ENCODE results near the gene TNS4. TPM values are rescaled to one million over a fixed set of nuclear protein-coding genes. Genes with fewer than 3 reads are reported as not detected.

The TNS4 gene
- total and polyA plus RNA-seq, 7 donors, result 0.04 to 0.06 TPM; not detected in 5

- 47 to 51% (median 51%) methylated on average over 6 of the region's 6 CpGs for WGBS, 3 donors
- no peak overlapping the region for H3K4me3 ChIP-seq
- no peak overlapping the region for H3K27ac ChIP-seq
- TF ChIP-seq, protein P1, sequence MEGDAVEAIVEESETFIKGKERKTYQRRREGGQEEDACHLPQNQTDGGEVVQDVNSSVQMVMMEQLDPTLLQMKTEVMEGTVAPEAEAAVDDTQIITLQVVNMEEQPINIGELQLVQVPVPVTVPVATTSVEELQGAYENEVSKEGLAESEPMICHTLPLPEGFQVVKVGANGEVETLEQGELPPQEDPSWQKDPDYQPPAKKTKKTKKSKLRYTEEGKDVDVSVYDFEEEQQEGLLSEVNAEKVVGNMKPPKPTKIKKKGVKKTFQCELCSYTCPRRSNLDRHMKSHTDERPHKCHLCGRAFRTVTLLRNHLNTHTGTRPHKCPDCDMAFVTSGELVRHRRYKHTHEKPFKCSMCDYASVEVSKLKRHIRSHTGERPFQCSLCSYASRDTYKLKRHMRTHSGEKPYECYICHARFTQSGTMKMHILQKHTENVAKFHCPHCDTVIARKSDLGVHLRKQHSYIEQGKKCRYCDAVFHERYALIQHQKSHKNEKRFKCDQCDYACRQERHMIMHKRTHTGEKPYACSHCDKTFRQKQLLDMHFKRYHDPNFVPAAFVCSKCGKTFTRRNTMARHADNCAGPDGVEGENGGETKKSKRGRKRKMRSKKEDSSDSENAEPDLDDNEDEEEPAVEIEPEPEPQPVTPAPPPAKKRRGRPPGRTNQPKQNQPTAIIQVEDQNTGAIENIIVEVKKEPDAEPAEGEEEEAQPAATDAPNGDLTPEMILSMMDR (IDR thresholded peaks at IDR 0.05), result no peak
- H3K27me3 ChIP-seq (ENCODE audit: insufficient read depth in 3 of 3, low read length in 2 of 3), result no peaks in the 10 kb centered on the region
- intact Hi-C loops (cut with DNase I), result loop anchor here (2.0 to 10.0 kb wide), 7 partner anchors 90 to 228 kb away; partner anchors contain the start of genes IGFBP4 (in 2 of the 2) and RARA (in 1 of the 2)
- H3K4me1 ChIP-seq, result peaks cover 17% of the 10 kb centered on the region
- H3K9me3 ChIP-seq, result no peaks in the 10 kb centered on the region
- ATAC-seq (peak in 1 of 4 donors; percentile 6), DNase-seq (no peak)
- H3K36me3 ChIP-seq (ENCODE audit: insufficient read depth in 1 of 2, low read depth in 1 of 2), result no peaks in the 10 kb centered on the region
Measured at GRCh38 chr17:40532520-40533253, 31.3 kb upstream of the TNS4 start.

DNA sequence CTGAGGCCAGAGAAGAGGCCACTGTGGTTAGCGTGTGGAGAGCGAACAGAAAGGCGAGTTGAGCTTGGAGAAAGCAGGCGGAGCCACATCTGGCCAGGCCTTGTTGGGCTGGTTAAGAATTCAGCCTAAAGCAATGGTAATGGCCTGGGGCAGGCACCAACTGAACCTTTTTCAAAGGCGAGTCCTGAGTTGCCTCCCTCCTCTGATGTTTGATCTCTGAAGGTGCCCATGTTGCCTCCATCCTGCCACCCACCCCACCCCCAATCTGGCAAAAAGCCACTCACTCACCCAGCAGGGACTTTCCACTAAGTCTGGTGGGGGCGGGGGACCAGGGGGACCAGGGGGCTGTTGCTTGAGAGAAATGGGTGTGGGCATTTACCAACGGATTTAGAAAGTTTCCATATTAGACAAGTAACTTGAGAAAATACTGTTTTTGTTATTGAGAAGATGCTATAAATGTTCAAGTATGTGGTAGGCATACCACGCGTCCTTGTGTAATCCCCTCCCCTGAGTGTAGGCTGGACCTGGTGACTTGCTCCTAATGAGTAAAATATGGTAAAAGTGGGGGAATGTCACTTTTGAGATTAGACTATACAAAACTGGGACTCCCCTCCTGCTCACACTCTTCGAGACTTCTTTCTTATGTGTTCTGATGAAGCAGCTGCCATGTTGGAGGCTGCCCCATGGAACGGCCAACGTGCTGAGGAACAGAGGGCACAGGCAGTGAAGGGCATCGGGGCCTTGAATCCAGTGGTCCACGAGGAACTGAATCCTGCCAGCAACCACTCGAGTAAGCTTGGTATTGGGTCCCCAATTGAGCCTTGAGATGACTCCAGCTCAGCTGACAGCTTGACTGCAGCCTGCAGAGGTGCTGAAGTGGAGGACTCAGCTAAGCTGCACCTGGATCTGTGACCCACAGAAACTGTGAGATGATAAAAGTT lies 29.9 kb upstream of the TNS4 start:
- TF ChIP-seq, protein P1 (IDR thresholded peaks at IDR 0.05), result no peak
- H3K4me1 ChIP-seq, result peaks cover 5% of the 10 kb centered on the region
- 87 to 90% (median 88%) methylated on average over 15 of the region's 15 CpGs for WGBS, 3 donors
- H3K27ac ChIP-seq, result no peak overlapping the region
- ATAC-seq (no peak), DNase-seq (no peak)
- no peaks in the 10 kb centered on the region for H3K9me3 ChIP-seq
- no peaks in the 10 kb centered on the region for H3K27me3 ChIP-seq (ENCODE audit: insufficient read depth in 3 of 3, low read length in 2 of 3)
- no peak overlapping the region for H3K4me3 ChIP-seq
- H3K36me3 ChIP-seq (ENCODE audit: insufficient read depth in 1 of 2, low read depth in 1 of 2), result no peaks in the 10 kb centered on the region
- intact Hi-C loops (cut with DNase I), result loop anchor here (5.0 to 10.0 kb wide), 4 partner anchors 89 to 227 kb away; partner anchors contain the start of genes IGFBP4 (in 1 of the 2) and RARA (in 1 of the 2)

DNA sequence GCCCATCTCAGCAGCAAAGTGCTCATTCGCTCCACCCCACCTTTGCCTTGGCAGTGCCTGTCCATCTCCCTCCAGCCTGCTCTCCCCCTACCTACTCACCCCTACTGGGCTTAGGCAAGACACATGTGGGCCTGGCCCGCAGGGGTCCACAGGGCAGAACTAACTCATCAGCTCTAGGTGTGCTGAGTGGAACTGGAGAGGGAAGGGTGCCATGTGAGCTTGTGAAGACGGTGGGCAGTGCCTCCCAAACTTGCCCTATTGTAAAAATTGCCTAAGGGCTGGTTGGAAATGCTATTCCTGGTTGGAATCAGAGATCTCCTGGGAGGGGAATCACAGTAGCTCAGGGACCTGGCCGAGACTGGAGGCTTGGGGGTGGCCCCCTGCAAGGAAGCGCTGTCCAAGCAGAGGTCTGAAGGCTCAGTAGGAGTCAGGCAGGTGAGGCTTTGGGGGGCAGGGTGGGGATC lies 29.1 kb upstream of the TNS4 start:
- H3K4me3 ChIP-seq, result no peak overlapping the region
- no peak for DNase-seq
- WGBS, 3 donors, result 94 to 96% (median 95%) methylated on average over 5 of the region's 5 CpGs
- intact Hi-C loops (cut with DNase I), result loop anchor here (5.0 to 10.0 kb wide), 4 partner anchors 88 to 226 kb away; partner anchors contain the start of genes IGFBP4 (in 1 of the 2) and RARA (in 1 of the 2)
- no peaks in the 10 kb centered on the region for H3K27me3 ChIP-seq (ENCODE audit: insufficient read depth in 3 of 3, low read length in 2 of 3)
- peaks cover 5% of the 10 kb centered on the region for H3K4me1 ChIP-seq
- ATAC-seq, result no peak
- H3K36me3 ChIP-seq (ENCODE audit: insufficient read depth in 1 of 2, low read depth in 1 of 2), result no peaks in the 10 kb centered on the region
- no peaks in the 10 kb centered on the region for H3K9me3 ChIP-seq
- TF ChIP-seq, protein P1 (IDR thresholded peaks at IDR 0.05), result no peak
- H3K27ac ChIP-seq, result no peak overlapping the region

- Histone ChIP-seq H3K27ac (no peak overlapping the region), H3K4me1 (peaks cover 5% of the 10 kb centered on the region), H3K27me3 (ENCODE audit: insufficient read depth in 3 of 3, low read length in 2 of 3) (no peaks in the 10 kb centered on the region), H3K9me3 (no peaks in the 10 kb centered on the region), H3K4me3 (no peak overlapping the region), H3K36me3 (ENCODE audit: insufficient read depth in 1 of 2, low read depth in 1 of 2) (no peaks in the 10 kb centered on the region)
- DNase-seq, result no peak
- intact Hi-C loops (cut with DNase I), result loop anchor here (5.0 to 10.0 kb wide), 4 partner anchors 88 to 225 kb away; partner anchors contain the start of genes IGFBP4 (in 1 of the 2) and RARA (in 1 of the 2)
- TF ChIP-seq, protein P1 (IDR thresholded peaks at IDR 0.05), result no peak
- ATAC-seq, result no peak
- WGBS, 3 donors, result 96 to 100% (median 99%) methylated on average over 2 of the region's 2 CpGs
Measured at GRCh38 chr17:40529991-40530390, 28.6 kb upstream of the TNS4 start.
